Urothelium cell line (cell line): ENCODE data around the gene ZBTB20.

ENCODE experiments used
- DNase-seq: peaks from one replicate; pipeline ENCODE4 v3.0.0; 2011; ENCODE audit warnings: low spot score, mixed read lengths
- FAIRE-seq: peaks from 2 replicates; lab custom pipeline; 2011; peaks lifted over from hg19 to GRCh38; lab: Jason Lieb, UNC

The ZBTB20 gene

GRCh38 chr3:114323546-114324254 lies 823.4 kb downstream of the ZBTB20 start:
- DNase-seq (no peak), FAIRE-seq (no peak)

GRCh38 chr3:114320246-114320645 lies 826.8 kb downstream of the ZBTB20 start:
- DNase-seq (no peak), FAIRE-seq (no peak)

GRCh38 chr3:114319453-114319852 lies 827.6 kb downstream of the ZBTB20 start:
- FAIRE-seq (no peak), DNase-seq (peak; percentile 29)

- no peak for DNase-seq
Observed at GRCh38 chr3:114318295-114318694, 828.8 kb downstream of the ZBTB20 start.

GRCh38 chr3:114314282-114314681 lies 832.8 kb downstream of the ZBTB20 start:
- FAIRE-seq (no peak), DNase-seq (no peak)

More at GRCh38 chr3:114318295-114318694, 828.8 kb downstream of the ZBTB20 start:
- FAIRE-seq: no peak

GRCh38 chr3:114313426-114313825 lies 833.7 kb downstream of the ZBTB20 start:
- no peak for FAIRE-seq
- no peak for DNase-seq

- FAIRE-seq (peak; percentile 56), DNase-seq (no peak)
Observed at GRCh38 chr3:114310695-114311094, 836.4 kb downstream of the ZBTB20 start.

- FAIRE-seq (no peak), DNase-seq (no peak)
Observed at GRCh38 chr3:114308830-114309229, 838.3 kb downstream of the ZBTB20 start.

- FAIRE-seq: no peak
- DNase-seq: no peak
Observed at GRCh38 chr3:114308377-114308776, 838.7 kb downstream of the ZBTB20 start.

- no peak for DNase-seq
- FAIRE-seq: no peak
Observed at GRCh38 chr3:114307832-114308231, 839.3 kb downstream of the ZBTB20 start.

- DNase-seq (no peak), FAIRE-seq (no peak)
Observed at GRCh38 chr3:114307222-114307830, 839.8 kb downstream of the ZBTB20 start.

- no peak for DNase-seq
- FAIRE-seq: no peak
Observed at GRCh38 chr3:114299941-114300624, 847.0 kb downstream of the ZBTB20 start.

- peak; percentile 89 for FAIRE-seq
- peak; percentile 87 for DNase-seq
Observed at GRCh38 chr3:114299421-114299820, 847.7 kb downstream of the ZBTB20 start.

GRCh38 chr3:114295946-114296345 lies 851.1 kb downstream of the ZBTB20 start:
- no peak for FAIRE-seq
- no peak for DNase-seq

GRCh38 chr3:114294940-114295480 lies 852.1 kb downstream of the ZBTB20 start:
- peak; percentile 68 for FAIRE-seq
- DNase-seq: no peak

GRCh38 chr3:114293838-114294535 lies 853.1 kb downstream of the ZBTB20 start, which contains the start of gene TIGIT:
Gene TIGIT (plus strand): TSS chr3:114294028. CDS start chr3:114294062, 34 bp downstream.
- DNase-seq (no peak), FAIRE-seq (no peak)

GRCh38 chr3:114290911-114291901 lies 855.9 kb downstream of the ZBTB20 start:
- FAIRE-seq: no peak

GRCh38 chr3:114286266-114286665 lies 860.8 kb downstream of the ZBTB20 start:
- FAIRE-seq (no peak), DNase-seq (no peak)

More at GRCh38 chr3:114290911-114291901, 855.9 kb downstream of the ZBTB20 start:
- DNase-seq: peak; percentile 72

GRCh38 chr3:114285648-114286230 lies 861.3 kb downstream of the ZBTB20 start:
- FAIRE-seq (no peak), DNase-seq (no peak)
